ENCODE data around the gene GPR45.
"Not testable (repeated sequence)": the region's sequence is repeated elsewhere in the genome, so short reads cannot be mapped to it uniquely, and the experiment has no call there.

Gene GPR45, protein sequence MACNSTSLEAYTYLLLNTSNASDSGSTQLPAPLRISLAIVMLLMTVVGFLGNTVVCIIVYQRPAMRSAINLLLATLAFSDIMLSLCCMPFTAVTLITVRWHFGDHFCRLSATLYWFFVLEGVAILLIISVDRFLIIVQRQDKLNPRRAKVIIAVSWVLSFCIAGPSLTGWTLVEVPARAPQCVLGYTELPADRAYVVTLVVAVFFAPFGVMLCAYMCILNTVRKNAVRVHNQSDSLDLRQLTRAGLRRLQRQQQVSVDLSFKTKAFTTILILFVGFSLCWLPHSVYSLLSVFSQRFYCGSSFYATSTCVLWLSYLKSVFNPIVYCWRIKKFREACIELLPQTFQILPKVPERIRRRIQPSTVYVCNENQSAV

DNA sequence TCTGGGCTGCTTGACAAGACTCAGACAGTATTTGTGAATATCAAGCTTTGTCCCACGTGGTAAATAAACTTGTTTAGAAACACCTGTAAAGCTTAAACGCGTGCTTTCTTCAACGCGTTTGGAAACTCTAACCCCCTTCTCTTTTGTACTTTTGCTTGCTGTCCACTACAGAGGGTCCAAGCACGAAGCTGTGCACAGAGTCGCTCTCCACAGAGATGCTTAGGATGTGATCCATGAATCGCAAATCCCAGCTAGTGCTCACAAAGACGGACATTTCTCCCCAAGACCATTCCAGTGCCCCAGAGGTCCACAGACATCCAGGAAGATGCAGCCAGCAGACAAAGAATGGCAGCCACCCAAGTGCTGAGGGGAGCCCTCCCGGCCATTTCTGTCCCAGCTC lies at the start of gene GPR45:
GPR45 (plus strand) TSS at position 301 of the 400 bp plus-strand sequence. CDS start 116 bp downstream, outside the sequence.
- DNase-seq = no peak

DNA sequence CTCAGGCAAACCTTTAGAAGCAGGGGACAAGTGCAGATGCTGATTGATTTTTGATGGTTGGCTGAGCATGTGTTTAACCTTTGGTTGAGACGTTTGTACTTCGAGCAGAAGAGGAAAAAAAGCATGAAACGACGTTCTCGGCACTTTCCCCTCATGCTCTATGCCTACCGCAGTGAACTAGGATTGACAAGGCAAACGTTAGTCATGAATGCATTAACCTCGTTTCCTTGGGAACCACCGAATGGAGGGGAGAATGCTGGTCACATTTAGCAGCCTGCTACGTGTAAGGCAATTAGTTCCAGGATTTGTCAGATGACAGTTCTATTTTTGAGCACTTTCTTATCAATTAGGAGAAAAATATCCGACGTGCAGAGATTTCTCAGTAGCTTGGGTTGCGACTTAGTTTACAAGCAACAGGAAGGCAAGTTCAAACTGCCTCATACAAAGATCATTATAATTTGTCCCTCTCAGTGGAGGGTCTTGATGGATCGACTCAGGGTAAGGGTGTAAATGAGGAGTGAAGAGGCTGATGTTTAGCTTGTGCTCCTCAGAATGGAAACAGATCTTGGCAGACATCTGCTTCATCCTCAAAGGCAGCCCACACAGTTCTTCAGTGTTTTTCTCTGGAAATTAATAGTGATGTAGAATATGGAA lies 47.4 kb upstream of the GPR45 start:
- DNase-seq = no peak

DNA sequence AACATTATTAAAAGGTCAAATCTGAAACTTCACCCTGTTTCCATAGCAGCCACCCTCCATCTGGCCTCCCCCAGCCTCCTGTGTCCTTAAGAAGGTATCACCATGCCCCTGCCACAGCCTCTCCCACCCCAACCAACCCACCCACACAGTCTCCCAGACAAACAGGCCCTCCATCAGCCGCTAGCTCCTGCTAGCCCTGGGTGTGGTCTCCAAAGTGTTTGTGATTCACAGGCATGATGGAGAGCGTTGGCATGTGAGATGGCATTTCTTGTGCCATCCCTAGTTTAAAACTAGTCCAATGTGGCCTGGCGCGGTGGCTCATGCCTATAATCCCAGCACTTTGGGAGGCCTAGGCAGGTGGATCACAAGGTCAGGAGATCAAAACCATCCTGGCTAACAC lies 44.9 kb upstream of the GPR45 start:
- no peak for DNase-seq

DNA sequence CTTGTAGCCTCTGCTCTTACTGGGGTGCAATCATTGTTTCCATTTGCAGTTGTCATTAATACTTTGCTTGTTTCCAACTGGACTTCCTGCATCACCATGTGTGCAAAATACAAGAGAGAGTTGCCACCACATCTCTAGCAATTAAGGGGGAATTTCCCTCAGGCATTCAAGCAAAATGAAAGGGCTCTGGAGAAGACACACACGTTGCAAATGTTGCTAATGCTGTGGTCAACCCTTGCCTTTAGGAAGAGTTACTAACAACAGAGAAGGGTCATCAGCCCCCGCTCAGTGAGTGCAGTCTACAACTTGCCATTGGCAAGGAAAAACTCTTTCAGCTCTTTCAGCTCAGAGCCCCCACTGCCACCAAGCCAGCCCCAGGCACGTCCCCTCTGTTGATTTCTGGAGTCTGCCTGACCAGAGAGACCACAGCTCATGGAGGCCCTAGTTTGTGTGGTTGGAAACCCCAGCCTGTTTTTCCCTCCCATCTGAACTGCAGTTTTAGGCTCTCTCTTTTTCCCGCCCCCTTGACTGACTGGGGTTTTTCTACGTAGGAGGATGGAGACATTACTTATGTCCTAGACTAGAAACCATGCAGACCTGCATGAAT lies 25.9 kb upstream of the GPR45 start:
- no peak for DNase-seq

DNA sequence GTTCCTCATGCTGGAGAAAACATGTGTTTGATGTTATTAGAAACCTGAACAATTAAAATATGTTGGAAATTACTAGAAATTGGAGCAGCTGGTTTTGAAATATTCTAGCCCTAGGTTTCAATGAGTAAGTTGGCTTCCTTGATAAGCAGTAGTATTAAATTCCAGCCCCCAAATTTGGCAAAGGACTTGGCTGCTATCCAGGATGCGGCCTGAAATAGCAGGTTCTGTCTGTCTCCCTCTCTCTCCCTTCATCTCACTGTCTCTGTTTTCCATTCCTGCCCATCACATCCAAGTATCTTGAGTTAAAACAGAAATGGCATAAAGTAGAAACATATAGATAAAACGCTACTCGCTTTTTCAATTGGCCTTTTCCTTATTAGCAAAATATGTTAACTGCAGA lies 20.9 kb upstream of the GPR45 start:
- DNase-seq = no peak

DNA sequence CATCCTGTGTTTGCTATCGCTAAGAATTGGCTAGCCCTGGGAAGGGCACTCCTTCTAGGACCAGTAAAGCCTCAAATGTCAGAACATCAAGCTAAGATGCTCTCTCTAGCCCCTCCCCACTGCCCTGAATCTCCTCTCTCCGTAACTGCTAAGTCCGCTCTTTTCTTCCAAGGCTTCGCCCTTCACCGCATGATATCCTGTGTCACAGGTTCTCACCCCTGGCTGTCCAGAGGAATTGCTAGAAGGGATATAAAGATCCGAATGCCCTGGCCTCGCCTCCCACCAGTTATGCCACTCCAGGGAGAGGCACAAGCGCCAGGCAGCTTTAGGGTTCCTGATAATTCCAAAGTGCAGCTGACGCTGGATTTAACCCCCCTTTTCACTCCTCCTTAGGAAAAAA lies 17.1 kb upstream of the GPR45 start:
- no peak for DNase-seq

DNA sequence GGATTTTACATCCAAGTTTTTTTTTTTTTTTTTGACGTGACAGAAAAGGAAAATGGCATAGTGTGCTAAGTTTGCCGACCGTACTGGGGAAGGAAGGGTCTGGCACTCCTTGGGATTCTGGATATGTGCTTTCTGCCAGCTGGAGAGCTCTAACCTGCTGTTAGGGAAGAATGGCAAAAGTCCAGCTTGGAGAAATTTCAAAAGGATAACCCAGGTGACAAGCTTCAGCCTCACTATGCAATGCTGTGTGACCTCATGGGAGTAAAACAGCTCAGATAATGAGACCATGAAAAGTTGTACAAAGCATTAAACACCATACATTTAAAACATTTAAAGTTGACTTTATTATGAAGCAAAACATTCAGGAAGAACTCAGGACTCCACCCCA lies 10.3 kb upstream of the GPR45 start:
- no peak for DNase-seq

DNA sequence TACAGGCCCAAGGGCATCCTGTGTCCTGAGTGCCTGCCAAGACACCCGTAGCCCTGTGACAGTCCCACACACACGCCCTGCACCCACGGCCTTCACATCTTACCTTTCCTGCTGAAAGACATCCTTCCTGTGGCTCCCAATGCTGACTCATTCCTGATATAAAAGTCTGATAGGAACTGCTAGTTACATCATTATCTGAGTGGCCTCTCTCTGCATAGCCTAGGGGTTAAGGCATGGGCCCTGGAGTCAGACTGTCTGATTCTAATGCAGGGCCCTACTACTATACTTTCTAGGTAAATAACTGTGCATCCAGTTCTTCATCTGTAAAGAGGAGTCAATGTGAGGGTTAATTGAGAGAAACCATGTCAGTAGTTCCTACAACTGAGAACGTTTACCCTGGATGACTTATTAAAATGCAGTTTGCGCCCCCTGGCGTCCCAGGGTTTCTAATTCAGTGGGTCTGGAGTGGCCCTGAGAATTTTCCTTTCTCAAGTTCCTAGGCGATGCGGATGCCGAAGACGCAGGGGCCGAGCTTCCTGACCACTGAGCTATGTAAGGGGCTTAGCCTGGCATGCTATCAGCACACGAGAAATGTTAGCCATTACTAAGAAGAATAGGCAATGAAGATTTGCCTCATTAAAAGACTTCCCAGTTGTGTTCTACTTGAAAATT lies 6.0 kb upstream of the GPR45 start:
- peak; percentile 67 for DNase-seq

DNA sequence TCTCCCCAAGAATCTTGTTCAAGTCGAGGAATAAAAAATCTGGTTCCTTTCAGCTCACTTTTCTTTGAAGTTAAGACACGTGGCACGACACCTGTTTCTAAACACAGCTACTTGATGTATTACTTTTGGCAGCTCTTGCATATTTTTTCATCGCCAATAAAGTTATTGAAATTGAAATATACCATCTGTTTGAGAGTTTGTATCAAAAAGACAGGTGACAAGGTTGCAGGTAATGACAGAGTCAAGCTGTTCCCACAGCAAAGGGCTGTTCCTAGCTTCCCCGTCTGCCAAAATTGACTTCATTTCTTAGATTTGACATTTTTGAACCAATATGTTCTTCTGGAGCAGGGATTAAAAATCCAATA lies 5.5 kb upstream of the GPR45 start:
- DNase-seq = no peak

DNA sequence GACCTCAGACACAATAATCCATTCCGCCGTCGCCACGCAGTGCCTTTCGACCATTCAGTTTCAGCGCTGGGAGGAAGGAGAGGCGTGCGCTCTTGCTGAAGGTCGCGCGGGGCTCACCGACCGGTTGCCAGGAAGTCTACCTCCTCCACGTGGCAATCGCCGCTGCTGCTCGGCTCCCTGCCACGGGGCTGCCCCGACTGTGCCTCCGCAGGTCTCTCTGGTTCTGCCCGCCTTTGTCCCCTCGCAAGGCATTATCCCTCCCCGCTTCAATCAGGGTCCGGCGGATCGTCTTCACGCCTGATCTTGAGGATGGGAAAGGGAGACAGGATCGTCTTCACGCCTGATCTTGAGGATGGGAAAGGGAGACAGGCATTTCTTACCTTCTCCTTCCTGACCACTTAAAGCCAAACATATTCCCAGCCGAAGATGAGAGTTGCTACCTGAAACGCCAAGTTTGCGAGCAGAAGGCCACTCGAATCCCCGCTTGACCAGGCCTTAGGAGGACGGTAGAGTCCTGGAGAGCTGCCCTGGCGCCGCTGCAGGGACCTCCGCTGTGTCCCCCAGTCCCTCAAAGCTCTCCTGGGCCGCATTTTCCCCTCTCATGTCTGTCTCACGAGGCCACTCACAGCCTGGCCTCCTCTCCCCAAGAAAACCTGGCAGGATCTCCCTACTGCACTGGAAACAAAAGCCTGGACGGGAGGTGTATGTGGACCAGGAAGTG lies 4.3 kb upstream of the GPR45 start:
- peak; percentile 22 for DNase-seq

DNA sequence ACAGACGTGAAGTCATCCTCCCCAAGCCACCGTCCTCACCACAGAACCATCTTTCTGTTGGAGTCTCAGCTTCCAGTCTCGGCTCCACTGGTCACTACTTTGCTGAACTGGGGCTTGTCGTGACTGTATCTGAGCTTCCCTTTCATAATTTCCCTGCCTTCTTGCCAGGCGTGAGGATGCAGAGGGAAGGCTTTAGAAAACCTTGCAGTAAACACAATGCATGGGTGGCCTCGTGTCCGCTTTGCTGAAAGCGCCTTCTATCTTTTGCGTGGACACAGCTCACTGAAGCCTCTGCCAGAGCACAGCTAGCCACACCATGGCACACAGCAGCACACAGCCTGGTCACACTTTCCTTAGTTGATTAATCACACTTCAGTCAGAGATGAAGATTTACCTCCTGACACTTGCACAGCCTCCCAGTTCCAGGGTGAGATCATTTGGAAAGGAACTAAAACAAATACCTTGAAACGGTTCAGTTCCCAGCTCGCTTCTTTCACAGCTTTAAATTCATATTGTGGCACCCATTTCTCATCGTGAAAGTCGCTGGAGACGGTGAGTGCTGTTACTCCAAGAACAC lies 2.8 kb upstream of the GPR45 start:
- no peak for DNase-seq

DNA sequence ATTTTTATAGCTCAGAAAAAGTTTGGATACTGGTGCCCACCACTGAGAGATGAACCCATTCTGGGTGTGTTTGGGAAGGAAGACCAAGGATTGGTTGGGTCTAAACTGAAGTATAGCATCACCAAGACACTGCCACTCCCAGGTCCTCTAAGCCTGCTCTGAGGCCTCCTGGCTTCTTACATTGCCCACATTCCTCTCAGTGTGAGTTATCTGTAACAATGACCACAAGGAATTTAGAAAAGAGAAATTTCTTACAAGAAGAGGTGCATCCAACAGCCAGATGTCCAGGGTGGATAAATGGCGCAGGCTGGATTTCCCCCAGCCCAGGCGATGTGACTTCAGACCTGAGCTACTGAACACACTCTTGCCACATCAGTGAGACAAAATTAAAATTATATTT lies 1.6 kb upstream of the GPR45 start:
- DNase-seq = no peak

DNA sequence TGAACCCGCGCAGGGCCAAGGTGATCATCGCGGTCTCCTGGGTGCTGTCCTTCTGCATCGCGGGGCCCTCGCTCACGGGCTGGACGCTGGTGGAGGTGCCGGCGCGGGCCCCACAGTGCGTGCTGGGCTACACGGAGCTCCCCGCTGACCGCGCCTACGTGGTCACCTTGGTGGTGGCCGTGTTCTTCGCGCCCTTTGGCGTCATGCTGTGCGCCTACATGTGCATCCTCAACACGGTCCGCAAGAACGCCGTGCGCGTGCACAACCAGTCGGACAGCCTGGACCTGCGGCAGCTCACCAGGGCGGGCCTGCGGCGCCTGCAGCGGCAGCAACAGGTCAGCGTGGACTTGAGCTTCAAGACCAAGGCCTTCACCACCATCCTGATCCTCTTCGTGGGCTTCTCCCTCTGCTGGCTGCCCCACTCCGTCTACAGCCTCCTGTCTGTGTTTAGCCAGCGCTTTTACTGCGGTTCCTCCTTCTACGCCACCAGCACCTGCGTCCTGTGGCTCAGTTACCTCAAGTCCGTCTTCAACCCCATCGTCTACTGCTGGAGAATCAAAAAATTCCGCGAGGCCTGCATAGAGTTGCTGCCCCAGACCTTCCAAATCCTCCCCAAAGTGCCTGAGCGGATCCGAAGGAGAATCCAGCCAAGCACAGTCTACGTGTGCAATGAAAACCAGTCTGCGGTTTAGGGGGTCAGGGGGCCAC lies 897 bp downstream of the GPR45 start:
- DNase-seq = no peak

DNA sequence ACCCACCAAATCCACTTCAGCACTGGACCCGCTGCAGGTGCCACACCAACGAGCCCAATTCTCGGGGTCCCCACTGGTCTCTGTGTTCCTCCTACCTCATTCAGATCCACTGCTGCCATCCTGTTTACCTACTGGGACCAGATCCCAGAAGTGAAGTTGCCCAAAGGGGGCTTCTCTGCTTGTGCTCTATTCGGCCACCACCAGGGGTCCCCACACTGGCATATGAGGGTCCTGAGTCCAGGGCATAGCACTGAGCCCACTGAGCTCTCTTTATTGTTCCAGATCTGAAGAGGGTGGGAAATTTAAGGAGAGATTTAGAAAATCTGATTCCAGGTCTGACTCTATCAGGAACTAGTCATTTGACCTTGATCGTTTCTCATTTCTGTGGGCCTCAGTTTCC lies 2.4 kb downstream of the GPR45 start:
- DNase-seq = no peak

DNA sequence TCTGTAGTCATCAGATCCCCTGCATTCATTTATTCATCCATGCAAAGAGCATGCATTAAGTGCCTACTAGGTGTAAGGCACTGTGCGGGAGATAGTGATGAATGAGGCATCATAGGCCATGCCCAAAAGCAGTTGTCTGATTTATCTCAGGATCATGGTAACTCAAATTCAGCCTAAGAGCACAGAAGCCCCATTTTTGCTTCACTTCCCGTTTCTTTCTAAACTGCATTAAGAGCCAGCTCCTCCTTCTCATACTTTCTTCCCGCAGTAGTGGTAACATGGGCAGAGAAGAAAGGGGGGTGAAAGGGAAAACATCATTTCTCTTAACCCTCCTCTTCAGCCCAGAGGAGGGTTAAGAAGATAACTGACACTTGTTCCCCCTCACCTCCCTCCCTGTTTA lies 2.9 kb downstream of the GPR45 start:
- DNase-seq = no peak

DNA sequence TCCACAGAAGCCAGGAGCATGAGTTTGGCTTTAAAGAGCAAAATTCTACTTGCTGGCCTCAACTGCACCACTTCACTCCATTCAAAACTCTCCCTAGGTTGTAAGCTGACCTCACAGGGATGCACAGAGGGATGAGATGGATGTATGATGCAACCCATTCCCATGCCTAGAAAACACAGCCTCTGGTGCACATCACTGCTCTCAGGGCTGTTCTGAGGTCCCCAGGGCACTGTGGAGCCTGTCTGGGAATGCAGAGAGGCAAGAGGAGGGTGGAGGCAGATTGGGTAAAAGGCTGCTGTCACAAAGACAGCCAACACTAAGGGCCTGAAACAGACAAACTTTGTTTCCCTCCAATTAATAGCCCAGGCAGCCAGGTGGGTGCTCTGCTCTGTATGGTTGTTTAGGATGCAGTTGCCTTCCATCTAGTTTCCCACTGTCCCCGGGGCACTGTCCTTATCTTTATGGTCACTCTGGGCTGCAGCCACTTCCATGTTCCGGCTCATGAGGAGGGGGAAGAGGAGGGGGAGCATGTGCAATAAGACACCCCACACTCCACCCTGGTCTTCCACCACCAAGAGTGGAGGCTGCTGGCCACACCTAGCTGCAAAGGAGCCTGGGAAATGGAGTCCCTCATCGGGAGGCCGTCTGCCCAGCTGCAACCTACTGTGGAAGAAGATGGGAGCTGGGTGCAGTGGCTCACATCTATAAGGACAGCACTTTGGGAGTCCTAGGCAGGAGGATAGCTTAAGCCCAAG lies 7.0 kb downstream of the GPR45 start:
- DNase-seq = no peak

DNA sequence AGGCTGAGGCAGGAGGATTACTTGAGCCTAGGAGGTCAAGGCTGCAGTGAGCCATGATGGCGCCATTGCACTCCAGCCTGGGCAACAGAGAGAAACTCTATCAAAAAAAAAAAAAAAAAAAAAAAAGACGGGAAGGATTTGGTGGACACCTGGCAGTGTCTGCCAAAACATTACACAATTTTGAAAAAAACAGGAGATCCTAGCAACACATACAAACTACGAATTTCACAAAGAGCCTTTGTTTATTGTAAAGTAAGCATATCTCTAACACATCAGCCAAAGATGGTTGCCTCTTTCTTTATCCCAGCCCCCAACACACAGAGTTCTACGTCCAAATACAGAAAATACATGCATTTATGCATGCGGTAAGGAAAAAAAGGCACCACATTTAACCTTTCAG lies 7.6 kb downstream of the GPR45 start:
- no peak for DNase-seq

DNA sequence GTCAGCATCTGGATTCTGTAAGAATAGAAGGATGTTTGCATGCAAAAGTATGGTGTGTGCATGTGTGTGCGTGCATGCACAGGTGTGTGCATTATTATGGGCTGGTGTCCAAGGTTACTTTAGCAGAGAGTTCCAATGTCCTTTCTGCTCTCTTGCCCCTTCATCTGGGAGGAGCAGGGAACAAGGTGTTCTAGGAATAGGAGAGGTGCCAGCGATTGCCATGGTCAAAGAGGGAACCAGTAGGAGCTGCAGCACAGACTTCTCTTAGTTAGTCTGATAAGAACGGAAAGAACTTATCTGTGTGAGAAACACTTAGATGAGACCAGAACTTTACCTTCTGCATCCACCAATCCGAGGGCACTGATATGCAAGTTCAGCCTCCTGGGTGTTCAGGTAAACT lies 8.3 kb downstream of the GPR45 start:
- DNase-seq = no peak

DNA sequence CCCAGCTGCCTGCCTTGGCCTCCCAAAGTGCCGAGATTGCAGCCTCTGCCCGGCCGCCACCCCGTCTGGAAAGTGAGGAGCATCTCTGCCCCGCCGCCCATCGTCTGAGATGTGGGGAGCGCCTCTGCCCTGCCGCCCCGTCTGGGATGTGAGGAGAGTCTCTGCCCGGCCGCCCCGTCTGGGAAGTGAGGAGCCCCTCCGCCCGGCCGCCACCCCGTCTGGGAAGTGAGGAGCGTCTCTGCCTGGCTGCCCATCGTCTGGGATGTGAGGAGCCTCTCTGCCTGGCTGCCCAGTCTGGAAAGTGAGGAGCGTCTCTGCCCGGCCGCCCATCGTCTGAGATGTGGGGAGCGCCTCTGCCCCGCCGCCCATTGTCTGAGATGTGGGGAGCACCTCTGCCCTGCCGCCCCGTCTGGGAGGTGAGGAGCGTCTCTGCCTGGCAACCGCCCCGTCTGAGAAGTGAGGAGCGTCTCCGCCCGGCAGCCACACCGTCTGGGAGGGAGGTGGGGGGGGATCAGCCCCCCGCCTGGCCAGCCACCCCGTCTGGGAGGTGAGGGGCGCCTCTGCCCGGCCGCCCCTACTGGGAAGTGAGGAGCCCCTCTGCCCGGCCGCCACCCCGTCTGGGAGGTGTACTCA lies 9.6 kb downstream of the GPR45 start:
- not testable (repeated sequence) for DNase-seq

DNA sequence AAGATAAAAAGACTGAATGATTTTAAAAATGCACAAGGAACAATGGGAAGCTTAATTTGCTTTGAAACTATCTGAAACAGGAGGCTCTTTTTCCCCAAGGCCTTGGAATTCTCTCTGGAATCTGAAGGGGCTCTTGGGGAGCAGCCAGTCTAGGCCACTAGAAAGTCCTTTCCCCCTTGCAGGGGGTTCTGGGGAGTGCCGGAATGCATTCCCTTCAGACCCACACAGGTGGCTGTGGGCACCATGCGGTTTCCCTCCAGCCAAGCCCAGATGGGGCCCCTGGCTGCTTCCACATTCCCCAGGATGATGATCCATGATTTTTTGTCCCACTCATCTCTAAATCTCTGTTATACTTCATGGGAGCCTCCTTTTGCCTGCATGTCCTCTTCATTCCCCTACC lies 10.7 kb downstream of the GPR45 start:
- no peak for DNase-seq

All from stimulated activated CD4-positive, alpha-beta T cell treated with anti-CD3 and anti-CD28 coated beads, Interleukin-12 subunit alpha, Interleukin-12 subunit beta, amount 100 ng/mL, for 4 hours (primary cell).